Activated CD4-positive, alpha-beta T cell treated with anti-CD3 and anti-CD28 coated beads, Interleukin-2, amount 50 U/mL, for 1 hour (primary cell): Measurements from ENCODE around the gene TMEM38B.
A peak's percentile ranks its signal among the peaks of the same experiment; 100 is the strongest.
"Not testable (repeated sequence)": the region's sequence is repeated elsewhere in the genome, so short reads cannot be mapped to it uniquely, and the experiment has no call there.

ENCODE experiments used
- DNase-seq: peaks from one replicate; pipeline ENCODE4 v3.0.0-alpha.2; 2020

TMEM38B gene

GRCh38 chr9:105681724-105682123 lies 12.6 kb upstream of the TMEM38B start:
- DNase-seq: no peak

- no peak for DNase-seq
Measured at GRCh38 chr9:105683688-105684275, 10.6 kb upstream of the TMEM38B start.

- DNase-seq: no peak
Measured at GRCh38 chr9:105686936-105687335, 7.4 kb upstream of the TMEM38B start.

- no peak for DNase-seq
Measured at GRCh38 chr9:105690742-105691141, 3.6 kb upstream of the TMEM38B start.

GRCh38 chr9:105693435-105694189 lies 729 bp upstream of the TMEM38B start:
- DNase-seq: no peak

- DNase-seq: peak; percentile 33
Measured at GRCh38 chr9:105694848-105695581, 674 bp downstream of the TMEM38B start.

GRCh38 chr9:105696219-105696793 lies 2.0 kb downstream of the TMEM38B start:
- no peak for DNase-seq

GRCh38 chr9:105697871-105698270 lies 3.5 kb downstream of the TMEM38B start:
- DNase-seq: no peak

GRCh38 chr9:105698348-105698870 lies 4.1 kb downstream of the TMEM38B start:
- DNase-seq: no peak

GRCh38 chr9:105700668-105701067 lies 6.3 kb downstream of the TMEM38B start:
- DNase-seq: no peak

GRCh38 chr9:105701145-105701544 lies 6.8 kb downstream of the TMEM38B start:
- no peak for DNase-seq

- no peak for DNase-seq
Measured at GRCh38 chr9:105702207-105702606, 7.9 kb downstream of the TMEM38B start.

GRCh38 chr9:105703638-105704037 lies 9.3 kb downstream of the TMEM38B start:
- DNase-seq: not testable (repeated sequence)

GRCh38 chr9:105706156-105706555 lies 11.8 kb downstream of the TMEM38B start:
- no peak for DNase-seq

- DNase-seq: no peak
Measured at GRCh38 chr9:105708405-105708804, 14.1 kb downstream of the TMEM38B start.

- no peak for DNase-seq
Measured at GRCh38 chr9:105710638-105711037, 16.3 kb downstream of the TMEM38B start.

- no peak for DNase-seq
Measured at GRCh38 chr9:105711867-105712266, 17.5 kb downstream of the TMEM38B start.

GRCh38 chr9:105712297-105712696 lies 18.0 kb downstream of the TMEM38B start:
- no peak for DNase-seq

GRCh38 chr9:105712773-105713172 lies 18.4 kb downstream of the TMEM38B start:
- no peak for DNase-seq

- DNase-seq: no peak
Measured at GRCh38 chr9:105713260-105714019, 19.1 kb downstream of the TMEM38B start.

GRCh38 chr9:105714020-105714331 lies 19.6 kb downstream of the TMEM38B start:
- no peak for DNase-seq

GRCh38 chr9:105716146-105716545 lies 21.8 kb downstream of the TMEM38B start:
- no peak for DNase-seq

GRCh38 chr9:105722099-105722498 lies 27.8 kb downstream of the TMEM38B start:
- DNase-seq: no peak
